ENCODE data around the gene LCAT. TPM values are rescaled to one million over a fixed set of nuclear protein-coding genes. Genes with fewer than 3 reads are reported as not detected.

The LCAT gene
- total RNA-seq, 6 donors from 2014 or later, result 21.9 to 117 (median 26.1) TPM

DNA sequence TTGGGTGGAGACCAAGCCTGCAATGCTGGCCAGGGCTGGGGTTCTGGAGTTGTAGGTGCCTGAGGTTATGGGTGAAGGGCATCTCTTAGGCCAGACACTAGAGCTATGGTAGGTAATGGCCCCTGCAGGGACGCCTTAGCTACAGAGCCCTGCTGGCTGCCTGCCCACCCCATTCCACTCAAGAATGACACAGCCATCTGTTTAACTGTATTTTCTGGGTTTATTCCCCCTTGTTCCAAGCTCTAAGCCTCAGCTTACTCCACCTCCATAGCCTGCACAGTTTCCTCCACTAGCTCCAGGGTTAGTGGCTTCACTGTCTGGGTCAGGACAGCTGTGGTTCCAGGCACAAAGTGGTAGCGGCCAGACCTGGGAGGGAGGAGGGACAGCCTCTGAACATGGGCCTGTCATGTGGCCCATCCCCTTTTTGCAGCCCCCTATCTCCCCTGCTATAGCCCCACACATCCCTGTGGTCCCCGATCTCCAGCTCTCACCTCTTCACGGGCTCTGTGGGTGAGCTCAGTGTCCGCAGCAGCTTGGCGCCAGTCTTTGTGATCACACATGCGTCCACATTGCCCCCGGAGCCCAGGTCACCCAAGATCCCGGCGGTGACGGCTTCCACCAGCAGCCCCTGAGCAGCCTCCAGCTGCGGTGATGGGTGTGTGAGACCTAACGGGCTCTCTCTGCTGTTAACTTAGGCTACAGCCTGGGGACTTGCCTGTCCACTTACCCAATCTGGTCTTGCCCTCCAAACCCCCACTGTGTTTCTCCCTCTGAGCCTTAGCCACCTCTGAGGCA, 9.4 kb downstream of the LCAT start:
- H3K27me3 ChIP-seq, result no peaks in the 10 kb centered on the region
- H3K4me1 ChIP-seq, result peaks cover 15 to 23% (median 19%) of the 10 kb centered on the region in 4 donors
- no peak for DNase-seq
- ATAC-seq (ENCODE audit: low FRiP score in 2 of 2), result no peak
- no peak for TF ChIP-seq POLR2AphosphoS5 (IDR thresholded peaks at IDR 0.05)
- TF ChIP-seq EP300 (IDR thresholded peaks at IDR 0.05), result no peak
- TF ChIP-seq POLR2A (IDR thresholded peaks at IDR 0.05), result no peak
- TF ChIP-seq CTCF (IDR thresholded peaks at IDR 0.05), result no peak
- peaks cover 0 to 42% (median 34%) of the 10 kb centered on the region in 4 donors for H3K36me3 ChIP-seq
- peak overlapping the region in 1 of 4 donors; percentile 88 for H3K4me3 ChIP-seq
- H3K27ac ChIP-seq, result peak overlapping the region; percentile 19 to 98 (median 95)
- H3K9me3 ChIP-seq, result no peaks in the 10 kb centered on the region
- 67 to 80% methylated on average over 4 to 13 of the region's 13 CpGs for WGBS, 2 donors

DNA sequence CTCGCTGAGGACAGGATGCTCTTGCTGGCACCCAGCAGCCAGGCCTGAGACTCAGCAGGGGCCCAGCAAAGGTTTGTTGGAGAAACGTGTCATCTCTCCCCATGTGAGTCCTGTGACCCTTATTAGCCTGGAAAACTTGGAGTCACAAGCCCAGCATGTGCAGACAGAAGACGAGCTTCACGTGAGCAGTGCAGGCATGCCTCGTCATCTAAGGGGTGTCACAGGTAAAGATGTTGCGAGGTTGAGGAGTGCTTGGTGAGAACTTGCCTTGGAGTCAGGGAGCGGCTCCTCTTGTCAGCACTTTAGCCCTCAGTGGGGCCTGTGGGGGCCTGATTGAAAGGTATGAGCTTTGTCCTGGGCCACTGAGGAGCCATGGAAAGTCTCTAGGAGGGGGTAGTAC, 10.1 kb downstream of the LCAT start:
- Histone ChIP-seq H3K4me1 (peaks cover 15 to 23% (median 19%) of the 10 kb centered on the region in 4 donors), H3K36me3 (peaks cover 0 to 42% (median 37%) of the 10 kb centered on the region in 4 donors), H3K9me3 (no peaks in the 10 kb centered on the region), H3K27ac (peak overlapping the region in 1 of 4 donors; percentile 19), H3K27me3 (no peaks in the 10 kb centered on the region), H3K4me3 (no peak overlapping the region)
- DNase-seq, result no peak
- no peak for ATAC-seq (ENCODE audit: low FRiP score in 2 of 2)
- no peak for TF ChIP-seq CTCF (IDR thresholded peaks at IDR 0.05)
- no peak for TF ChIP-seq POLR2A (IDR thresholded peaks at IDR 0.05)
- TF ChIP-seq EP300 (IDR thresholded peaks at IDR 0.05), result no peak
- TF ChIP-seq POLR2AphosphoS5 (IDR thresholded peaks at IDR 0.05), result no peak
- 88 to 90% methylated on average over 6 to 7 of the region's 7 CpGs for WGBS, 2 donors

DNA sequence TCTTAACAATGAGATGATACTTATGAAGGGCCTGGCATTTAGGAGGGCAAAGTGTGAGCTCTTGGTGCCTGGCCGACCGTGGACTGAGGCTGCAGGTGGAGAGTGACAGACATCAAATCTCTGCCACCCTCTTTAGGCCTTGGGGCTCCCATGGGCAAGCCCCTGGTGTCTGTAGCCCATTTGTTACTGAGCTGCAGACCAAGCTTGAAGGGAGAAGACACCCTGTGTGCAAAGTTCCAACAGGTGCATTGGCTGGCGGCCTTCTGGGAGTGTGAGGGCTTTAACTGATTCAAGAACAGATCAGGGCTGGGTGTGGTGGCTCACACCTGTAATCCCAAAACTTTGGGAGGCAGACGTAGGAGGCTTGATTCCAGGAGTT, 11.5 kb downstream of the LCAT start:
- Histone ChIP-seq H3K36me3 (peaks cover 2 to 55% (median 45%) of the 10 kb centered on the region in 4 donors), H3K27ac (no peak overlapping the region), H3K27me3 (no peaks in the 10 kb centered on the region), H3K4me3 (no peak overlapping the region), H3K9me3 (no peaks in the 10 kb centered on the region), H3K4me1 (peaks cover 14 to 30% (median 17%) of the 10 kb centered on the region in 4 donors)
- TF ChIP-seq POLR2A (IDR thresholded peaks at IDR 0.05) (no peak), EP300 (IDR thresholded peaks at IDR 0.05) (no peak), CTCF (IDR thresholded peaks at IDR 0.05) (no peak), POLR2AphosphoS5 (IDR thresholded peaks at IDR 0.05) (no peak)
- 93 to 96% methylated on average over 3 to 4 of the region's 4 CpGs for WGBS, 2 donors
- ATAC-seq (ENCODE audit: low FRiP score in 2 of 2) (no peak), DNase-seq (no peak)

DNA sequence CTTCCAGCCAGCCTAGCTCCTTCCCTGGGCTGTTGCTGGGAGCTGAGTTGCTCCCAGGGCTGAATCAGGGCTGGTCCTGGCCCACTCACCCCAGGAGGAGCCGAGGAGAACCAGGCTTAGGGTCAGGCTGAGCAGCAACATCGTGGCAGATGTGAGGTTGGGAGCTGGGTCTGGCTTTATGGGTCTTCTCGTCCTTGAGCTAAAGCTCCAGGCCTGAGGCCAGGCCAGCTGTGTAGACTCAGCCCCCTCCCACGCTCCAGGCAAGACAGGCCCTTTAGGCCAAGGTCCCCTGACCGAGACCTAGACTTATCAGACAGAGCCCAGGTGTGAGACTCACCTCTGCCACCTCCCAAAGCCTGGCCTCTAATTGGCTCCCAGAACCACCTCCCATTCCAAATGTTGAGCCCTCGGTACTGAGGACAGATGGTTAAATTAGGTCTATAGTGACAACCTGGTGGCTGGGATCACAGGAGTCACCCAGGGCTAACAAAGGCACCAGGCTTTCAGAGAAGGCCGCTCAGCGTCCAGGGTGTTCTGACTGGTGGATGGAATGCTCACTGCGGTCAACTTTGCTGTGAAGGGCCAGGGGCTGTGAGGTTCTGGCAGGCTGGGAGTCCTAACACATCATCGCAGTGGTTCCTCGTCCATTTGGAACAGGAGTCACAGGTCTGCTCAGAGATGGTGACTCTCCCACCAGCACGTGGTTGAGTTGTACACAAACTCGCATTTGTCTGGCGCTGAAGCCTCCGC, 12.0 kb downstream of the LCAT start, which contains the start of gene CTRL:
CTRL (minus strand) TSS at position 151 of the 750 bp plus-strand sequence; CDS start at position 141, 10 bp downstream.
- no peaks in the 10 kb centered on the region for H3K27me3 ChIP-seq
- no peak within 1 kb of the TSS for H3K4me3 ChIP-seq
- H3K36me3 ChIP-seq, result peaks cover 3 to 57% (median 50%) of the 10 kb centered on the region in 4 donors
- ATAC-seq (ENCODE audit: low FRiP score in 2 of 2), result no peak
- peaks cover 8 to 30% (median 12%) of the 10 kb centered on the region in 4 donors for H3K4me1 ChIP-seq
- 90 to 96% methylated on average over 6 to 15 of the region's 15 CpGs for WGBS, 2 donors
- TF ChIP-seq POLR2AphosphoS5 (IDR thresholded peaks at IDR 0.05) (no peak), CTCF (IDR thresholded peaks at IDR 0.05) (no peak), EP300 (IDR thresholded peaks at IDR 0.05) (no peak), POLR2A (IDR thresholded peaks at IDR 0.05) (no peak)
- H3K27ac ChIP-seq, result peak within 1 kb of the TSS in 1 of 4 donors; percentile 2
- H3K9me3 ChIP-seq, result no peaks in the 10 kb centered on the region
- DNase-seq, result no peak
